ENCODE results near the gene ARSA. TPM values are rescaled to one million over a fixed set of nuclear protein-coding genes. Genes with fewer than 3 reads are reported as not detected.
"Not testable (repeated sequence)": the region's sequence is repeated elsewhere in the genome, so short reads cannot be mapped to it uniquely, and the experiment has no call there.

Gene ARSA
- total RNA-seq, 1 experiment from 2014 or later: 40.2 TPM

GRCh38 chr22:50641696-50642607 lies 14.0 kb upstream of the ARSA start:
- CTCF ChIA-PET: interaction anchor here (0.6 kb wide), 2 partner anchors 51 to 66 kb away, joined by 3 to 4 read pairs; no protein-coding TSS in a partner anchor
- Mint-ChIP-seq H3K36me3 (ENCODE audit: insufficient read depth, unreplicated experiment) (no peaks in the 10 kb centered on the region), H3K4me3 (ENCODE audit: low read depth, unreplicated experiment) (no peak overlapping the region), H3K27me3 (ENCODE audit: unreplicated experiment) (peaks cover 18% of the 10 kb centered on the region), H3K4me1 (ENCODE audit: low read depth, unreplicated experiment) (no peaks in the 10 kb centered on the region), H3K9me3 (ENCODE audit: low read depth, unreplicated experiment) (no peaks in the 10 kb centered on the region), H3K27ac (ENCODE audit: unreplicated experiment) (no peak overlapping the region)
- TF ChIP-seq CTCF (IDR thresholded peaks at IDR 0.05; ENCODE audit: unreplicated experiment): no peak
- BruUV-seq (replicated peaks): no TSS peak
- intact Hi-C loops (cut with micrococcal nuclease; ENCODE audit: unreplicated experiment): no loop called here
- DNase-seq: no peak

GRCh38 chr22:50640857-50641647 lies 13.1 kb upstream of the ARSA start:
- Mint-ChIP-seq H3K36me3 (ENCODE audit: insufficient read depth, unreplicated experiment) (no peaks in the 10 kb centered on the region), H3K9me3 (ENCODE audit: low read depth, unreplicated experiment) (no peaks in the 10 kb centered on the region), H3K4me3 (ENCODE audit: low read depth, unreplicated experiment) (no peak overlapping the region), H3K27ac (ENCODE audit: unreplicated experiment) (no peak overlapping the region), H3K27me3 (ENCODE audit: unreplicated experiment) (peaks cover 21% of the 10 kb centered on the region), H3K4me1 (ENCODE audit: low read depth, unreplicated experiment) (no peaks in the 10 kb centered on the region)
- BruUV-seq (replicated peaks): no TSS peak
- TF ChIP-seq CTCF (IDR thresholded peaks at IDR 0.05; ENCODE audit: unreplicated experiment): no peak
- no peak for DNase-seq
- CTCF ChIA-PET: interaction anchor here (0.6 kb wide), 1 partner anchor 67 kb away, joined by 3 read pairs; no protein-coding TSS in a partner anchor
- intact Hi-C loops (cut with micrococcal nuclease; ENCODE audit: unreplicated experiment): no loop called here

- H3K27me3 Mint-ChIP-seq (ENCODE audit: unreplicated experiment): peaks cover 29% of the 10 kb centered on the region
- H3K9me3 Mint-ChIP-seq (ENCODE audit: low read depth, unreplicated experiment); H3K36me3 Mint-ChIP-seq (ENCODE audit: insufficient read depth, unreplicated experiment); H3K4me1 Mint-ChIP-seq (ENCODE audit: low read depth, unreplicated experiment); DNase-seq; BruUV-seq (replicated peaks); CTCF ChIA-PET; intact Hi-C loops (cut with micrococcal nuclease; ENCODE audit: unreplicated experiment); H3K27ac Mint-ChIP-seq (ENCODE audit: unreplicated experiment); H3K4me3 Mint-ChIP-seq (ENCODE audit: low read depth, unreplicated experiment): not testable (repeated sequence)
Observed at GRCh38 chr22:50640296-50640695, 12.3 kb upstream of the ARSA start.

GRCh38 chr22:50635591-50635990 lies 7.6 kb upstream of the ARSA start:
- intact Hi-C loops (cut with micrococcal nuclease; ENCODE audit: unreplicated experiment): no loop called here
- H3K4me1 Mint-ChIP-seq (ENCODE audit: low read depth, unreplicated experiment): no peaks in the 10 kb centered on the region
- H3K9me3 Mint-ChIP-seq (ENCODE audit: low read depth, unreplicated experiment): peaks cover 3% of the 10 kb centered on the region
- no peak overlapping the region for H3K27ac Mint-ChIP-seq (ENCODE audit: unreplicated experiment)
- CTCF ChIA-PET: no interaction called here
- BruUV-seq (replicated peaks): no TSS peak
- H3K27me3 Mint-ChIP-seq (ENCODE audit: unreplicated experiment): peaks cover 29% of the 10 kb centered on the region
- H3K36me3 Mint-ChIP-seq (ENCODE audit: insufficient read depth, unreplicated experiment): no peaks in the 10 kb centered on the region
- no peak overlapping the region for H3K4me3 Mint-ChIP-seq (ENCODE audit: low read depth, unreplicated experiment)
- TF ChIP-seq CTCF (IDR thresholded peaks at IDR 0.05; ENCODE audit: unreplicated experiment): no peak
- DNase-seq: no peak
